ENCODE measurements around the gene THUMPD1.

The THUMPD1 gene

GRCh38 chr16:20761175-20761574 lies 19.6 kb upstream of the THUMPD1 start:
- no peak for TF ChIP-seq GATA2 (IDR thresholded peaks at IDR 0.05; ENCODE audit: low read depth, low read length)
- no peak for TF ChIP-seq GATA3 (IDR thresholded peaks at IDR 0.05; ENCODE audit: low read depth, low read length)

GRCh38 chr16:20760346-20760745 lies 18.7 kb upstream of the THUMPD1 start:
- TF ChIP-seq GATA2 (IDR thresholded peaks at IDR 0.05; ENCODE audit: low read depth, low read length) (no peak), GATA3 (IDR thresholded peaks at IDR 0.05; ENCODE audit: low read depth, low read length) (no peak)

- TF ChIP-seq GATA3 (IDR thresholded peaks at IDR 0.05; ENCODE audit: low read depth, low read length) (no peak), GATA2 (IDR thresholded peaks at IDR 0.05; ENCODE audit: low read depth, low read length) (no peak)
Measured at GRCh38 chr16:20755238-20755637, 13.6 kb upstream of the THUMPD1 start.

GRCh38 chr16:20753727-20754126 lies 12.1 kb upstream of the THUMPD1 start:
- TF ChIP-seq GATA2 (IDR thresholded peaks at IDR 0.05; ENCODE audit: low read depth, low read length): no peak
- TF ChIP-seq GATA3 (IDR thresholded peaks at IDR 0.05; ENCODE audit: low read depth, low read length): no peak

GRCh38 chr16:20750558-20750957 lies 8.9 kb upstream of the THUMPD1 start:
- no peak for TF ChIP-seq GATA3 (IDR thresholded peaks at IDR 0.05; ENCODE audit: low read depth, low read length)
- no peak for TF ChIP-seq GATA2 (IDR thresholded peaks at IDR 0.05; ENCODE audit: low read depth, low read length)

GRCh38 chr16:20749474-20749873 lies 7.9 kb upstream of the THUMPD1 start:
- TF ChIP-seq GATA3 (IDR thresholded peaks at IDR 0.05; ENCODE audit: low read depth, low read length) (no peak), GATA2 (IDR thresholded peaks at IDR 0.05; ENCODE audit: low read depth, low read length) (no peak)

GRCh38 chr16:20747030-20747816 lies 5.6 kb upstream of the THUMPD1 start:
- TF ChIP-seq GATA2 (IDR thresholded peaks at IDR 0.05; ENCODE audit: low read depth, low read length) (no peak), GATA3 (IDR thresholded peaks at IDR 0.05; ENCODE audit: low read depth, low read length) (no peak)

- no peak for TF ChIP-seq GATA3 (IDR thresholded peaks at IDR 0.05; ENCODE audit: low read depth, low read length)
- no peak for TF ChIP-seq GATA2 (IDR thresholded peaks at IDR 0.05; ENCODE audit: low read depth, low read length)
Measured at GRCh38 chr16:20746461-20746860, 4.8 kb upstream of the THUMPD1 start.

GRCh38 chr16:20744922-20745440 lies 3.4 kb upstream of the THUMPD1 start:
- TF ChIP-seq GATA3 (IDR thresholded peaks at IDR 0.05; ENCODE audit: low read depth, low read length): no peak
- TF ChIP-seq GATA2 (IDR thresholded peaks at IDR 0.05; ENCODE audit: low read depth, low read length): no peak

GRCh38 chr16:20743591-20743990 lies 2.0 kb upstream of the THUMPD1 start:
- TF ChIP-seq GATA2 (IDR thresholded peaks at IDR 0.05; ENCODE audit: low read depth, low read length) (no peak), GATA3 (IDR thresholded peaks at IDR 0.05; ENCODE audit: low read depth, low read length) (no peak)

- no peak for TF ChIP-seq GATA2 (IDR thresholded peaks at IDR 0.05; ENCODE audit: low read depth, low read length)
- TF ChIP-seq GATA3 (IDR thresholded peaks at IDR 0.05; ENCODE audit: low read depth, low read length): no peak
Measured at GRCh38 chr16:20740901-20741521, 607 bp downstream of the THUMPD1 start.

- no peak for TF ChIP-seq GATA2 (IDR thresholded peaks at IDR 0.05; ENCODE audit: low read depth, low read length)
- no peak for TF ChIP-seq GATA3 (IDR thresholded peaks at IDR 0.05; ENCODE audit: low read depth, low read length)
Measured at GRCh38 chr16:20740007-20740883, 1.4 kb downstream of the THUMPD1 start.

GRCh38 chr16:20735490-20735889 lies 6.1 kb downstream of the THUMPD1 start:
- no peak for TF ChIP-seq GATA3 (IDR thresholded peaks at IDR 0.05; ENCODE audit: low read depth, low read length)
- no peak for TF ChIP-seq GATA2 (IDR thresholded peaks at IDR 0.05; ENCODE audit: low read depth, low read length)

GRCh38 chr16:20734782-20735181 lies 6.8 kb downstream of the THUMPD1 start:
- no peak for TF ChIP-seq GATA3 (IDR thresholded peaks at IDR 0.05; ENCODE audit: low read depth, low read length)

Measured in SH-SY5Y (cell line).